Nephron progenitor cell (in vitro differentiated cells): ENCODE results near the gene BACH1.
"Not testable (repeated sequence)": the region's sequence is repeated elsewhere in the genome, so short reads cannot be mapped to it uniquely, and the experiment has no call there.

Experiments used
- DNase-seq: peaks from one replicate; pipeline ENCODE4 v3.0.0; 2021
- H3K27ac Mint-ChIP-seq: 2 replicates; pipeline ENCODE4 v1.8.0; 2021; ENCODE audit warnings: mild to moderate bottlenecking, moderate library complexity, mixed read lengths
- H3K27me3 Mint-ChIP-seq: 2 replicates; pipeline ENCODE4 v1.8.0; 2021; ENCODE audit warnings: mild to moderate bottlenecking, low read depth, mixed read lengths; ENCODE audit not compliant: poor library complexity
- H3K36me3 Mint-ChIP-seq: 2 replicates; pipeline ENCODE4 v1.8.0; 2021; ENCODE audit warnings: low read depth, mixed read lengths
- H3K4me1 Mint-ChIP-seq: 2 replicates; pipeline ENCODE4 v1.8.0; 2021; ENCODE audit warnings: mixed read lengths
- H3K4me3 Mint-ChIP-seq: 2 replicates; pipeline ENCODE4 v1.8.0; 2021; ENCODE audit warnings: mild to moderate bottlenecking, moderate library complexity, mixed read lengths
- H3K9me3 Mint-ChIP-seq: 2 replicates; pipeline ENCODE4 v1.8.0; 2021; ENCODE audit warnings: mild to moderate bottlenecking, moderate library complexity, mixed read lengths
- CTCF ChIP-seq: fragments of 200-600 bp; sonication (generic); IDR thresholded peaks from 2 replicates; pipeline ENCODE4 v1.5.0; 2021; ENCODE audit warnings: antibody characterized with exemption

The BACH1 gene

DNA sequence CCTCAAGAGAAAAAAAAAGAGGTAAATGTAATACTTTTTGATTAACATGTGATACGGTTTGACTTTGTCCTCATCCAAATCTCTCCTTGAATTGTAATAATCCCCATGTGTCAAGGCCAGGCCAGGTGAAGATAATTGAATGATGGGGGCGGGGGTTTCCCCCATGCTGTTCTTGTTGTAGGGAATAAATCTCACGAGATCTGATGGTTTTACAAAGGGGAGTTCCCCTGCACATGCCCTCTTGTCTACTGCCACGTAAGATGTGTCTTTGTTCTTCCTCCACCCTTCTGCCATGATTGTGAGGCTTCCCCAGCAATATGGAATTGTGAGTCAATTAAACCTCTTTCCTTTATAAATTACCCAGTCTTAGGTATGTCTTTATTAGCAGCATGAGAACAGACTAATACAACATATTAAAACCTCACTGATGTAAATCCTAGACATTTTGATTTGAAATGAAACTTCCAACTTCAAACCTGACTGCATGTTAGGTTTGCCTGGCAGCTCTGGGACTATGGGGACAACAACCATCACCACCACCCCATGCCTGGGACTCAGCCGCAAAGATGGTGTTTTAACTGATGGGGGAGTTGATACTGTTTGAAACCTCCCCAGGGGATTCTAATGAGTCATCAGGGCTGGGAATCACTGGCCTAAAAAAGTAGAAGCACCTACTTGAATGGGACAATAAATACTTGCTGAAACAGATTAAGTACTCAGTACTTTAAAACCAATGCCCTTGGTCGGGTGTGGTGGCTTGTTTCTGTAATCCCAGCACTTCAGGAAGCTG, 32.8 kb upstream of the BACH1 start:
- no peak for TF ChIP-seq CTCF
- peaks cover 11% of the 10 kb centered on the region for H3K27me3 Mint-ChIP-seq
- no peaks in the 10 kb centered on the region for H3K4me1 Mint-ChIP-seq
- no peaks in the 10 kb centered on the region for H3K9me3 Mint-ChIP-seq
- H3K36me3 Mint-ChIP-seq: no peaks in the 10 kb centered on the region
- no peak overlapping the region for H3K4me3 Mint-ChIP-seq
- H3K27ac Mint-ChIP-seq: peak overlapping the region; percentile 5
- DNase-seq: no peak

- Mint-ChIP-seq H3K9me3 (no peaks in the 10 kb centered on the region), H3K36me3 (no peaks in the 10 kb centered on the region), H3K27me3 (peaks cover 11% of the 10 kb centered on the region), H3K27ac (no peak overlapping the region), H3K4me3 (no peak overlapping the region), H3K4me1 (no peaks in the 10 kb centered on the region)
- DNase-seq: no peak
- TF ChIP-seq CTCF: no peak
Observed at GRCh38 chr21:29267666-29268065, 31.1 kb upstream of the BACH1 start.

DNA sequence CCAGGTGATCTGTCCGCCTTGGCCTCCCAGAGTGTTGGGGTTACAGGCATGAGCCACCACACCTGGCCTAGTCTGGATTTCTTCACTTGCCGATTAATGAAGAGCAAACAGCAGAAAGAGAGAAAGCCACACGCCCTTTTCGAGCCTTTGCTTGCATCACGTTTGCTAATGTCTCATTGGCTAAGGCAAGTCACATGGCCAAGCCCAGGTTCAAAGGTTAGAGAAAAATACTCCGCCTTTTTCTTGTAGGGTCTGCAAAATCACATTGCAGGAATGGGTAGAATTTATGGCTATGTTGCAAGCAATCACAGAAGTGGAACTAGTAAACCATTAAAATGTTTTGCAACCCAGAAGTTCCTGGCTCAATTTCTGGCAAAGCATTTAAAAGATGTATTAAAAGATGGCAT, 26.8 kb upstream of the BACH1 start:
- Mint-ChIP-seq H3K27ac (no peak overlapping the region), H3K9me3 (no peaks in the 10 kb centered on the region), H3K27me3 (peaks cover 3% of the 10 kb centered on the region), H3K4me1 (no peaks in the 10 kb centered on the region), H3K36me3 (no peaks in the 10 kb centered on the region), H3K4me3 (no peak overlapping the region)
- DNase-seq: no peak
- TF ChIP-seq CTCF: no peak

- Mint-ChIP-seq H3K4me3 (no peak overlapping the region), H3K36me3 (no peaks in the 10 kb centered on the region), H3K27me3 (no peaks in the 10 kb centered on the region), H3K9me3 (peaks cover 4% of the 10 kb centered on the region), H3K4me1 (no peaks in the 10 kb centered on the region), H3K27ac (no peak overlapping the region)
- no peak for TF ChIP-seq CTCF
- DNase-seq: no peak
Observed at GRCh38 chr21:29277442-29277841, 21.3 kb upstream of the BACH1 start.

DNA sequence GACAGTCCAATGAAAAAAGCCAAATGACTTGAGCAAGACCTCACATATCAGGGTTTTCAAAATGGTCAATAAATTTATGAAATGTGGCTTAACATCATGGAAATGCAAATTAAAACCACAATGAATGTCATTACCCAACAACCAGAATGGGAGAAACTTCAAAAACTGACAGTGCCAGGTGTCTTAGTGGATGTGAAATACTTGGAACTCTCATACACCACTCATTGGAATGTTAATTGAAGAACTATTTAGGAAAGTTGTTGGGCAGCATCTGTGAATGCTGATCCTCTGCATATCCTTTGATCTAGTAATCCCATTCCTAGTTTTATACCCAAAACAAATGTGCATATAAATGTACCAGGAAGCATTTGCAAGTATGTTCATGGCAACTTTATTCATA, 19.2 kb upstream of the BACH1 start:
- Mint-ChIP-seq H3K36me3 (no peaks in the 10 kb centered on the region), H3K27me3 (no peaks in the 10 kb centered on the region), H3K4me3 (no peak overlapping the region), H3K9me3 (peaks cover 9% of the 10 kb centered on the region), H3K4me1 (no peaks in the 10 kb centered on the region), H3K27ac (no peak overlapping the region)
- TF ChIP-seq CTCF: no peak
- no peak for DNase-seq

GRCh38 chr21:29281801-29282200, 16.9 kb upstream of the BACH1 start:
- not testable (repeated sequence) for H3K4me3 Mint-ChIP-seq, H3K4me1 Mint-ChIP-seq, H3K27me3 Mint-ChIP-seq, DNase-seq, H3K36me3 Mint-ChIP-seq, H3K9me3 Mint-ChIP-seq, H3K27ac Mint-ChIP-seq
